ENCODE results near the gene CZIB.
"Not testable (repeated sequence)": the region's sequence is repeated elsewhere in the genome, so short reads cannot be mapped to it uniquely, and the experiment has no call there.

The CZIB gene

GRCh38 chr1:53214376-53214940 is 6.0 kb downstream of the CZIB start:
- DNase-seq: no peak
- Histone ChIP-seq H3K27me3 (no peaks in the 10 kb centered on the region), H3K27ac (no peak overlapping the region), H3K9me3 (no peaks in the 10 kb centered on the region), H3K4me3 (no peak overlapping the region), H3K4me1 (peaks cover 0 to 8% (median 4%) of the 10 kb centered on the region in 4 donors), H3K36me3 (peaks cover 52 to 91% (median 70%) of the 10 kb centered on the region in 3 donors)
- intact Hi-C loops (cut with DNase I; ENCODE audit: low total_unique reads): no loop called here
- TF ChIP-seq CTCF (IDR thresholded peaks at IDR 0.05): no peak

DNA sequence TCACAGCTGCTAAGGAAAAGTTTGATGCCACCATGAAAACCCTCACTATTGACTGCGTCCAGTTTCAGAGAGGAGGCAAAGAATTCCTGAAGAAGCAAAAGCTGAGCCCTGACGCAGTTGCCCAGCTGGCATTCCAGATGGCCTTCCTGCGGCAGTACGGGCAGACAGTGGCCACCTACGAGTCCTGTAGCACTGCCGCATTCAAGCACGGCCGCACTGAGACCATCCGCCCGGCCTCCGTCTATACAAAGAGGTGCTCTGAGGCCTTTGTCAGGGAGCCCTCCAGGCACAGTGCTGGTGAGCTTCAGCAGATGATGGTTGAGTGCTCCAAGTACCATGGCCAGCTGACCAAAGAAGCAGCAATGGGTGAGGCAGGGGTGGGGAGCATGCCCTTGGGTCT is 9.5 kb downstream of the CZIB start:
- no peaks in the 10 kb centered on the region for H3K9me3 ChIP-seq
- no peak for DNase-seq
- no peak overlapping the region for H3K4me3 ChIP-seq
- no peak for TF ChIP-seq CTCF (IDR thresholded peaks at IDR 0.05)
- intact Hi-C loops (cut with DNase I; ENCODE audit: low total_unique reads): no loop called here
- no peak overlapping the region for H3K27ac ChIP-seq
- peaks cover 68 to 100% (median 77%) of the 10 kb centered on the region in 3 donors for H3K36me3 ChIP-seq
- peaks cover 0 to 6% (median 0%) of the 10 kb centered on the region in 4 donors for H3K4me1 ChIP-seq
- H3K27me3 ChIP-seq: no peaks in the 10 kb centered on the region

GRCh38 chr1:53210352-53210751 is 10.1 kb downstream of the CZIB start:
- DNase-seq: no peak
- H3K36me3 ChIP-seq: peaks cover 72 to 100% (median 77%) of the 10 kb centered on the region in 3 donors
- no peak for TF ChIP-seq CTCF (IDR thresholded peaks at IDR 0.05)

DNA sequence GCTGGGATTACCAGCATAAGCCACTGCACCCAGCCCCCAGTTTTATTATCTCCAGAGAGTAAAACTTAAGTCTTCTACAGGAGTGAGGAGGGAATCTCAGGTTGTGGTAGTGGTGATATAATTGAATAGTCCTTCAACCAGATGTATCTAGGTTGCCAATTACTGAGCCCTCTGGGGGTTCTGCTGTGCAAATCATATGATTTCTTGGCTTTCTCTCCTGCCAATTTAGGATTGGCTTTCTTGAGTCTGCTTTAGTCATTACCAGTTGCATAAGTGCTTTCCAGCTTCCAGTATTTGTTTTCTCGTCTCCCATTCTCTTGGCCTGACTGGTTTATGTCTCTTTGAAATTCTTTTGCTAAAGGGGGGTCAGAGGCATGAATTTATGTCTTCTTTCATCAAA is 12.7 kb downstream of the CZIB start:
- Histone ChIP-seq H3K4me3 (no peak overlapping the region), H3K9me3 (no peaks in the 10 kb centered on the region), H3K27me3 (no peaks in the 10 kb centered on the region), H3K36me3 (peaks cover 67 to 94% (median 70%) of the 10 kb centered on the region in 3 donors), H3K4me1 (peaks cover 0 to 6% (median 0%) of the 10 kb centered on the region in 4 donors), H3K27ac (no peak overlapping the region)
- no peak for TF ChIP-seq CTCF (IDR thresholded peaks at IDR 0.05)
- DNase-seq: no peak
- intact Hi-C loops (cut with DNase I; ENCODE audit: low total_unique reads): no loop called here

More at GRCh38 chr1:53210352-53210751, 10.1 kb downstream of the CZIB start:
- peaks cover 0 to 6% (median 0%) of the 10 kb centered on the region in 4 donors for H3K4me1 ChIP-seq
- H3K9me3 ChIP-seq: no peaks in the 10 kb centered on the region
- no peak overlapping the region for H3K27ac ChIP-seq
- intact Hi-C loops (cut with DNase I; ENCODE audit: low total_unique reads): no loop called here
- H3K27me3 ChIP-seq: no peaks in the 10 kb centered on the region
- H3K4me3 ChIP-seq: no peak overlapping the region

DNA sequence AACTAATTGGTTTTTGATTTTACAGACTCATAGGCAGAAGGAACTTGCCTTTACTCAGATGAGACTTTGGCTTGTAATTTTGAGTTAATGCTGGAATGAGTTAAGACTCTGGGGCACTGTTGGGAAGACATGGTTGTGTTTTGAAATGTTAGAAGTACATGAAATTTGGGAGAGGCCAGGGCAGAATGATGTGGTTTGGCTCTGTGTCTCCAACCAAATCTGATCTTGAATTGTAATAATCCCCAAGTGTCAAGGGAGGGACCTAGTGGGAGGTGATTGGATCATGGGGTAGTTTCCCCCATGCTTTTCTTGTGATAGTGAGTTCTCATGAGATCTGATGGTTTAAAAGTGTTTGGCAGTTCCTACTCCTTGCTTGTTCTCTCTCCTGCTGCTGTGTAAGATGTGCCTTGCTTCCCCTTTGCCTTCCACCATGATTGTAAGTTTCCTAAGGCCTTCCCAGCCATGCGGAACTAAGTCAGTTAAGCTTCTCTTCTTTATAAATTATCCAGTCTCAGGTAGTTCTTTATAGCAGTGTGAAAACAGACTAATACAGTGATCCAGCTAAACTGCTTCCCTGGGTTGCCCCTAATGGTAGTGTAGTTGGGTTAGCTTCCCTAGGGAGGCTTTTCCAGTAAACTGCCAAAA is 13.6 kb downstream of the CZIB start:
- no peak overlapping the region for H3K27ac ChIP-seq
- H3K36me3 ChIP-seq: peaks cover 68 to 94% (median 72%) of the 10 kb centered on the region in 3 donors
- no peaks in the 10 kb centered on the region for H3K9me3 ChIP-seq
- H3K4me3 ChIP-seq: no peak overlapping the region
- H3K27me3 ChIP-seq: no peaks in the 10 kb centered on the region
- no peak for DNase-seq
- no peak for TF ChIP-seq CTCF (IDR thresholded peaks at IDR 0.05)
- intact Hi-C loops (cut with DNase I; ENCODE audit: low total_unique reads): no loop called here
- peaks cover 0 to 6% (median 0%) of the 10 kb centered on the region in 4 donors for H3K4me1 ChIP-seq

- H3K36me3 ChIP-seq: peaks cover 66 to 92% (median 73%) of the 10 kb centered on the region in 3 donors
- intact Hi-C loops (cut with DNase I; ENCODE audit: low total_unique reads); DNase-seq; H3K27me3 ChIP-seq; H3K4me1 ChIP-seq; H3K27ac ChIP-seq; H3K4me3 ChIP-seq; H3K9me3 ChIP-seq: not testable (repeated sequence)
Observed at GRCh38 chr1:53206083-53206685, 14.2 kb downstream of the CZIB start.

GRCh38 chr1:53205496-53205895 is 14.9 kb downstream of the CZIB start:
- H3K27ac ChIP-seq; H3K4me3 ChIP-seq; H3K4me1 ChIP-seq; intact Hi-C loops (cut with DNase I; ENCODE audit: low total_unique reads); H3K9me3 ChIP-seq; DNase-seq; H3K27me3 ChIP-seq: not testable (repeated sequence)
- peaks cover 60 to 92% (median 71%) of the 10 kb centered on the region in 3 donors for H3K36me3 ChIP-seq
